Uterus (tissue), 4 donors: ENCODE measurements around the gene STARD3NL. TPM values are rescaled to one million over a fixed set of nuclear protein-coding genes. Genes with fewer than 3 reads are reported as not detected.

Experiments used
- DNase-seq, 2 donors: peaks; one replicate each; pipeline ENCODE4 v3.0.0-alpha.2; 2019 to 2020
- H3K27ac ChIP-seq, 2 donors: fragments of 200-600 bp; sonication (generic); 1 replicate in 1 of 2; 2 replicates in 1 of 2; pipeline ENCODE4 v1.5.1; 2016 to 2018
- H3K27me3 ChIP-seq, 2 donors: fragments of 200-600 bp; sonication (generic); one replicate each; pipeline ENCODE4 v1.5.1; 2018 to 2019; ENCODE audit warnings: control low read depth in 1 of 2
- H3K36me3 ChIP-seq, 2 donors: fragments of 200-600 bp; sonication (generic); one replicate each; pipeline ENCODE4 v1.5.1; 2019; ENCODE audit warnings: control low read depth in 1 of 2
- H3K4me1 ChIP-seq, 2 donors: fragments of 200-600 bp; sonication (generic); one replicate each; pipeline ENCODE4 v1.5.1; 2018 to 2019; ENCODE audit warnings: control low read depth in 1 of 2
- H3K4me3 ChIP-seq, 2 donors: fragments of 200-600 bp; sonication (generic); 1 replicate in 1 of 2; 2 replicates in 1 of 2; pipeline ENCODE4 v1.5.1; 2018 to 2019; ENCODE audit warnings: mild to moderate bottlenecking in 1 of 2
- H3K9me3 ChIP-seq, 2 donors: fragments of 200-600 bp; sonication (generic); one replicate each; pipeline ENCODE4 v1.5.1; 2019; ENCODE audit warnings: control low read depth in 1 of 2
- CTCF ChIP-seq, 4 experiments: fragments of 200-600 bp in 2 of 4; fragments of 450-650 bp in 2 of 4; sonication (generic) in 2 of 4; IDR thresholded peaks; one replicate each; pipeline ENCODE4 v1.5.1; 2016 to 2019; ENCODE audit warnings: antibody characterized with exemption in 4 of 4, mild to moderate bottlenecking in 2 of 4, moderate library complexity in 1 of 4
- POLR2A ChIP-seq, 2 donors: fragments of 450-650 bp; IDR thresholded peaks; one replicate each; pipeline ENCODE4 v1.6.1; 2016; ENCODE audit warnings: antibody characterized with exemption in 2 of 2, mild to moderate bottlenecking in 1 of 2, moderate library complexity in 1 of 2
- intact Hi-C: fragments of 100-400 bp; cut with DNase I; formaldehyde crosslinking; loops from one replicate; pipeline ENCODE4 v1.15.1; 2023; ENCODE audit warnings: low total_unique reads
- total RNA-seq, 4 donors: library from RNA; depleted of rRNA in 3 of 4; stranded (reverse); fragments of >200 nt in 3 of 4; gene quantifications; one replicate each; pipeline versions ENCODE4 v1.1.0 to v1.2.4, GENCODE V29; 2014 to 2023
- donor health status: DM: yes; HTN: yes; CAD: no.

Gene STARD3NL
- total RNA-seq, 4 donors from 2014 or later = 36.9 to 95.6 (median 53.6) TPM

GRCh38 chr7:38187794-38188440 is 9.9 kb downstream of the STARD3NL start:
- intact Hi-C loops = no loop called here
- TF ChIP-seq CTCF (IDR thresholded peaks at IDR 0.05) (no peak), POLR2A (IDR thresholded peaks at IDR 0.05) (no peak)
- Histone ChIP-seq H3K4me3 (no peak overlapping the region), H3K36me3 (no peaks in the 10 kb centered on the region), H3K9me3 (peaks cover 0 to 5% of the 10 kb centered on the region in 2 donors), H3K27me3 (no peaks in the 10 kb centered on the region), H3K27ac (no peak overlapping the region), H3K4me1 (peaks cover 0 to 6% of the 10 kb centered on the region in 2 donors)
- no peak for DNase-seq

- H3K36me3 ChIP-seq = no peaks in the 10 kb centered on the region
- no peak overlapping the region for H3K27ac ChIP-seq
- H3K9me3 ChIP-seq = peaks cover 0 to 5% of the 10 kb centered on the region in 2 donors
- no peaks in the 10 kb centered on the region for H3K27me3 ChIP-seq
- peaks cover 0 to 6% of the 10 kb centered on the region in 2 donors for H3K4me1 ChIP-seq
- no peak for DNase-seq
- H3K4me3 ChIP-seq = no peak overlapping the region
- intact Hi-C loops = no loop called here
- TF ChIP-seq CTCF (IDR thresholded peaks at IDR 0.05) (no peak), POLR2A (IDR thresholded peaks at IDR 0.05) (no peak)
Observed at GRCh38 chr7:38189231-38189938, 11.3 kb downstream of the STARD3NL start.

GRCh38 chr7:38190011-38190410 is 12.0 kb downstream of the STARD3NL start:
- Histone ChIP-seq H3K36me3 (no peaks in the 10 kb centered on the region), H3K9me3 (peaks cover 0 to 5% of the 10 kb centered on the region in 2 donors), H3K4me3 (no peak overlapping the region), H3K27me3 (no peaks in the 10 kb centered on the region), H3K27ac (no peak overlapping the region), H3K4me1 (peaks cover 0 to 6% of the 10 kb centered on the region in 2 donors)
- no peak for DNase-seq
- TF ChIP-seq CTCF (IDR thresholded peaks at IDR 0.05) (no peak), POLR2A (IDR thresholded peaks at IDR 0.05) (no peak)
- intact Hi-C loops = no loop called here

GRCh38 chr7:38191791-38192190 is 13.7 kb downstream of the STARD3NL start:
- Histone ChIP-seq H3K27me3 (no peaks in the 10 kb centered on the region), H3K4me3 (no peak overlapping the region), H3K36me3 (no peaks in the 10 kb centered on the region), H3K9me3 (peaks cover 0 to 5% of the 10 kb centered on the region in 2 donors), H3K27ac (no peak overlapping the region), H3K4me1 (peaks cover under 1 to 9% of the 10 kb centered on the region in 2 donors)
- intact Hi-C loops = no loop called here
- DNase-seq = no peak
- no peak for TF ChIP-seq POLR2A (IDR thresholded peaks at IDR 0.05)
- TF ChIP-seq CTCF (IDR thresholded peaks at IDR 0.05) = no peak

GRCh38 chr7:38192327-38192726 is 14.3 kb downstream of the STARD3NL start:
- no peak for DNase-seq
- TF ChIP-seq CTCF (IDR thresholded peaks at IDR 0.05) = no peak
- TF ChIP-seq POLR2A (IDR thresholded peaks at IDR 0.05) = no peak

More at GRCh38 chr7:38192327-38192726, 14.3 kb downstream of the STARD3NL start:
- peaks cover 0 to 5% of the 10 kb centered on the region in 2 donors for H3K9me3 ChIP-seq
- no peak overlapping the region for H3K27ac ChIP-seq
- H3K4me1 ChIP-seq = peaks cover 0 to 14% of the 10 kb centered on the region in 2 donors
- no peak overlapping the region for H3K4me3 ChIP-seq
- H3K27me3 ChIP-seq = no peaks in the 10 kb centered on the region
- intact Hi-C loops = no loop called here
- H3K36me3 ChIP-seq = no peaks in the 10 kb centered on the region
